ENCODE measurements around the gene SFMBT2.

SFMBT2 gene

GRCh38 chr10:7265396-7266123 lies 145.3 kb downstream of the SFMBT2 start:
- DNase-seq (ENCODE audit: low read depth, low spot score), result no peak

- peak; percentile 51 for DNase-seq (ENCODE audit: low read depth, low spot score)
Measured at GRCh38 chr10:7264313-7264756, 146.5 kb downstream of the SFMBT2 start.

GRCh38 chr10:7263616-7264015 lies 147.2 kb downstream of the SFMBT2 start:
- no peak for DNase-seq (ENCODE audit: low read depth, low spot score)

DNA sequence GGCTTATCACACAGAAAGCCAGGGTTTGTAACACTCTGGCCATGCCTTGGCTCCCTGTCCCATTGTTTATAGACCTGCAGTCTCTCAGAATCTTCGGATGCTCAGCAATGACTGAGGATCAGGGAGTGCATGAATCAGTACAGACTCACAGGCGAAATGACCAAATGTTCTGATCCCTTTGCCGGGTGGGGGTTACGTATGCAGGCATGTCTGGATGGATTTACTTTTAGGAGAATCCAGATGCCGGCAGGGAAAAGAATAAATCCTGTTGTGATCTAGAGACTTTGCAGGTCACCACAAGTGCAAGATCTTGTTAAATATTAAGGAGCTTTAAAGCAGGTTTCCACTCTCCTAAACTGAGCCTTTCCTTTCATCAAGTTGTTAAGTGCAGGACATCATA lies 149.5 kb downstream of the SFMBT2 start:
- DNase-seq (ENCODE audit: low read depth, low spot score), result peak; percentile 34

DNA sequence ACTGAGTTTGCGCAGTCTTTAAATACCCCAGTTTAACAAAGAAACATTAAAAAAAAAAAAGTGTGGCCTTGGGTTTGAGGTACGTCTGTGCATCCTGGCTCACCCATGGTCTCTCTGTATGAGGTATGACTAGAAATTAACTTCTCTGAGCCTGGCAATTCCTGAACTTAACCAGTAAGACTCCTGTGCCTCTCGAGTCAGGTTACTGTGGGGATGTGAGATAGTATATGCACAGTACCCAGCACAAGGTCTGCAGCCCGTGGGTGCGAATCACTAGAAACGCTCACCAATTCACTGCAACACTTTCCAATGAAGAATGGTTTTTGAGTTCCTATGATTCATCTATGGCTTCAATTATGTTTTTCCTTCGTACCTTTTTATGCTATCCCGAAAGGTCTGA lies 149.9 kb downstream of the SFMBT2 start:
- no peak for DNase-seq (ENCODE audit: low read depth, low spot score)

DNA sequence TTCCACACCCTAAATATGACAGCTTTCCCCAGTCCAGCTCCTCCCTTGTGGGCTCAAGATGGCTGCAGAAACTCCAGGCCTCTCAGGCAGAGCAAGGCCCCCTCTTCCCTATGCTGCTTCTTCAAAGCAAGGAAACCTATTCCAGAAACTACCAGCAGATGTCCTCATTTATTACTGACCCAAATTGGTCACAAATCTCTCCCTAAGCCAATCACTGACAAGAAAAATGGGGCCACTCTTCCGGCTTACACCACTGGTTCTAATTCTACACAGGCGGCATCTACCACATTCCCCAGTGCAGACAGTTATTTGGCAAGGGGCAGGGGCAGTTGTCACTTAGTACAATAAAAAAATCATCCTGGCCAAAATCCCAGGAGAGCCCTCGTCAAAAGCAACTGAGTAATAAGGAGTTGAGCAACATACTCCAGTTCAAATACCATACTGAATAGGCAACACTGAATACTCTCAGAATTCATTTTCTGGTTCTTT lies 150.4 kb downstream of the SFMBT2 start:
- peak; percentile 95 for DNase-seq (ENCODE audit: low read depth, low spot score)

GRCh38 chr10:7258948-7259523 lies 151.8 kb downstream of the SFMBT2 start:
- peak; percentile 42 for DNase-seq (ENCODE audit: low read depth, low spot score)

DNA sequence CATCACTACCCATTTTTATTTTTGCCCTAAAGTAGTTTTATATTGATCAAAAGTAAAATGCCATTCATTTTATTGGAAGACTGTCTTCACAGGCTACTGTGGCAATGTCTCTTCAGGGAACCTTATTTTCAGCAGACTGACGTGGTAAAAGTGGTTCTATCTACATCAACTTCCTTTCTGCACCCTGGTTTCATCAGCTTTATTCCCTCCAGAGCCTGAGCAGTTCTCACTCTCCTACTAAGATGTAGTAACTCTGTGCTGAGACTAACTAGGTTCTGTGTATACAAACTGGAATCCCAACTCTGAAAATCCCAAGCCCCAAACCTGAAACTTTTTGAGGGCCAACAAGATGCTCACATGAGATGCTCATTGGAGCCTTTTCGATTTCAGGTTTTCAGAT lies 155.3 kb downstream of the SFMBT2 start:
- no peak for DNase-seq (ENCODE audit: low read depth, low spot score)

- DNase-seq (ENCODE audit: low read depth, low spot score), result no peak
Measured at GRCh38 chr10:7251696-7252465, 159.0 kb downstream of the SFMBT2 start.

DNA sequence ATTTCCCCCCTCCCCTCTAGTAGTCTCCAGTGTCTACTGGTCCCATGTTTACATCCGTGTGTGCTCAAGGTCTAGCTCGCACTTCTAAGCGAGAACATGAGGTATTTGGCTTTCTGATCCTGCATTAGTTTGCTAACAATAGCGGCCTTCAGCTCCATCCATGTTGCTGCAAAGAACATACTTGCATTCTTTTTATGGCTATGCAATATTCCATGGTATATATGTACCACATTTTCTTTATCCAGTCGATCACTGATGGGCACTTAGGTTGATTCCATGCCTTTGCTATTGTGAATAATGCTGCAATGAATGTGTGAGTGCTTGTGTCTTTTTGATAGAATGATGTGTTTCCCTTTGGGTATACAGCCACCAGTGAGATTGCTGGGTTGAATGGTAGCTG lies 160.6 kb downstream of the SFMBT2 start:
- no peak for DNase-seq (ENCODE audit: low read depth, low spot score)

DNA sequence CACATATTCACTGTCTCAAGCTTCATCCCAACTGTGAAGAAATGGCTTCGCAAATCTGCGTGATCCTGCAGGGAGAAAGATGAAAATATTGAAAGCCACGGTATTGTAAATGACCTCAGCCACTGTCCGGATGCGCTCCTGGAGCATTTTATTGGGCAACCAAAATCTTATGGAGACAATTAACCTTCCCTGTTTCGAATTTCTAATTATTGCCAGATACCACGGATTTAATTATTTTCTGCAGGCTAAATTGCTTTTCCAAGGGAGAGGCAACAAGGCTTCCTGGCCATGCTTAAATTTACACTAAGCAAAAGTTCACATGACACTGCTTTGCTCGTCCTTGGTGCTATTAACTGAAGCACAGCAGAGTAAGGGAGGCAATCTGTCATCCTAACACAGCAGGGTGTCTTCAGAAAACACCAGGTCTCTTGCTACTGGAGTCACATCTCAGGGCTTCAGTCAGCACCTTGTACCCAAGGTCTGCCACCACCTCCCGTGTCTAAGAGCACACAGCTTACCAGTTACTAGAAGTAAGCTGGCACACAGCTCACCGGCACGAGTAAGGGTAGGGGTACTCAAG lies 162.2 kb downstream of the SFMBT2 start:
- DNase-seq (ENCODE audit: low read depth, low spot score), result no peak

- DNase-seq (ENCODE audit: low read depth, low spot score), result no peak
Measured at GRCh38 chr10:7248148-7248547, 162.7 kb downstream of the SFMBT2 start.

- no peak for DNase-seq (ENCODE audit: low read depth, low spot score)
Measured at GRCh38 chr10:7245505-7245904, 165.3 kb downstream of the SFMBT2 start.

DNA sequence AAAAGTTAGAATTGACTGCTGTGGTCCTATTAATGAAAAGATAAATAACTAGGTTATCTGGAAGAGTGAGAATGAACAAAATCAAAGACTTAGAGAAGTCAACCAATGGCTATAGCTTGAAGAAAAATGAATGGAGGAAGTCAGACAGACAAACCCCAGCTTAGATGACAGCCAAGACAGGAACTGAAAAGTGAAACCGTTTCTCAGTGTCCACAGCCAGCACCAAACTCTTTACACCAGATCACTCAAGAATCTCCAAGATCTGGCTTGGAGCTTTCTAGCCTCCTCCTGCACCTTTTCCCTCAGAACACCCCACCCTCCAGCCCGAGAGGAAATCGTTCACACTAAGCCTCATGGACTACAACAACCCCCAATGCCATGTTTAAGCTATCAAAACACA lies 167.0 kb downstream of the SFMBT2 start:
- DNase-seq (ENCODE audit: low read depth, low spot score), result no peak

- no peak for DNase-seq (ENCODE audit: low read depth, low spot score)
Measured at GRCh38 chr10:7243139-7243538, 167.7 kb downstream of the SFMBT2 start.

DNA sequence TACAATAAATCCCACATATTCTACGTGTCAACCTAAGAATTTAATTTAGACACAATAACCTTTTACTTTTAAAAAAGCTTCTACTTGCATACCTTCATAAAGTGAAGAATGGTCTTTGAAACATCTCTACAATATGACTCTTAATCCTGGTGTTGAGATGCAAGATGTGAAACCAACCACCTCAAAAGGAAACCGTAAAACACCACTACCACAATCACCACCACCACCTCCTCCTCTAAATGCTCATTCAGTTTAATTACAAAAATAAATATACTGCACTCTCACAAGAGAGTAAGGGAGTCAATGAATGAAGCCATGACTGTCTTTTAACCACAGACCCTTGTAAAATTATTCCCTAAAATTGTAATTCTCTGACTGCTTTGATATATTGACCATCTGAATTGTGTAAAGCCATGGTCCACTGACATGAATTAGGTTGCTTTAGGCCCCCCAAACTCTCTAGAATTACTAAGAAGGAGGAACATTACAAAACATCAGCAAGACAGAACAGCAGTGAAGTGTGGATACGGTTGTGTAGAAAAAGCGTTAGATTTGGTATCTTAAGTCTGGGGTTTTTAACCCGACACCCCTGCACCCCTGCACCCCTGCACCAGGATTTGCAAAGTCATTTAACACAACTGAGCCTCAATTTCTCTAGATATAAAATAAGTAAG lies 171.4 kb downstream of the SFMBT2 start:
- DNase-seq (ENCODE audit: low read depth, low spot score), result no peak

DNA sequence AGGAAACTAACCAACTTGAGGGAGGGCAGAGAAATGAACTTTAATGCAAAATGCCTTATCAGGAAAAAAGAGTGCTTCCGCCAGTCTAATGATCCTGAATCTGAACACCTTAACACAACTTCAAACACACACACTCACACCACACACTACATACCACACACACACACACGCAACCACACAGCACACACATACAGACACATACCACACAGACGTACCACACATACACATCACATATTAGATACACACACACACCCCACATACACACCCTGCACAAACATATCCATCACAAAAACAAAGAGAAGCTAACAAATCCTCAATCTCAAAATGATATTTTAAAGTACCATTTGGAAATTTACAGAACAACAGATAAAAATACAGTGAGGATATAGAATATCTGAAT lies 175.5 kb downstream of the SFMBT2 start:
- DNase-seq (ENCODE audit: low read depth, low spot score), result no peak

- DNase-seq (ENCODE audit: low read depth, low spot score), result no peak
Measured at GRCh38 chr10:7234109-7234508, 176.7 kb downstream of the SFMBT2 start.

- DNase-seq (ENCODE audit: low read depth, low spot score), result peak; percentile 37
Measured at GRCh38 chr10:7233259-7233991, 177.4 kb downstream of the SFMBT2 start.

- peak; percentile 20 for DNase-seq (ENCODE audit: low read depth, low spot score)
Measured at GRCh38 chr10:7231509-7232414, 179.1 kb downstream of the SFMBT2 start.
